Activated T-helper 2 cell treated with anti-CD3 and anti-CD28 coated beads, Interferon-gamma antibody, Interleukin-2, Interleukin-4, amounts not matched to agents 10 μg/mL and 5 μg/mL and 100 μg/mL, durations not matched to agents 14 hours and 24 hours and 36 hours (primary cell): Measurements from ENCODE around the gene MMP27. TPM values are rescaled to one million over a fixed set of nuclear protein-coding genes. Genes with fewer than 3 reads are reported as not detected.

Experiments used
- DNase-seq: peaks from one replicate; pipeline ENCODE4 v3.0.0; 2021; ENCODE audit warnings: low spot score
- H3K27ac Mint-ChIP-seq: one replicate; pipeline ENCODE4 v1.8.0; 2021; ENCODE audit warnings: mixed read lengths
- H3K27me3 Mint-ChIP-seq: one replicate; pipeline ENCODE4 v1.8.0; 2021; ENCODE audit warnings: low read depth, mixed read lengths
- H3K36me3 Mint-ChIP-seq: one replicate; pipeline ENCODE4 v1.8.0; 2021; ENCODE audit warnings: low read depth, mixed read lengths
- H3K4me1 Mint-ChIP-seq: one replicate; pipeline ENCODE4 v1.8.0; 2021; ENCODE audit warnings: low read depth, mixed read lengths
- H3K4me3 Mint-ChIP-seq: one replicate; pipeline ENCODE4 v1.8.0; 2021; ENCODE audit warnings: low read depth, mild to moderate bottlenecking, moderate library complexity, mixed read lengths
- H3K9me3 Mint-ChIP-seq: one replicate; pipeline ENCODE4 v1.8.0; 2021; ENCODE audit warnings: mixed read lengths
- intact Hi-C: fragments of 100-400 bp; cut with micrococcal nuclease; formaldehyde crosslinking; loops from one replicate; pipeline ENCODE4 v1.15.1; 2023
- total RNA-seq: library from RNA; stranded (reverse); gene quantifications from 2 replicates; pipeline ENCODE4 v1.2.3, GENCODE V29; 2022

Gene MMP27
- total RNA-seq, 1 donor from 2014 or later, result not detected

- Mint-ChIP-seq H3K9me3 (no peaks in the 10 kb centered on the region), H3K4me3 (no peak overlapping the region), H3K4me1 (no peaks in the 10 kb centered on the region), H3K27me3 (peaks cover 17% of the 10 kb centered on the region), H3K36me3 (no peaks in the 10 kb centered on the region), H3K27ac (no peak overlapping the region)
- no peak for DNase-seq
- intact Hi-C loops, result no loop called here
Observed at GRCh38 chr11:102680945-102681344, 24.6 kb downstream of the MMP27 start.

DNA sequence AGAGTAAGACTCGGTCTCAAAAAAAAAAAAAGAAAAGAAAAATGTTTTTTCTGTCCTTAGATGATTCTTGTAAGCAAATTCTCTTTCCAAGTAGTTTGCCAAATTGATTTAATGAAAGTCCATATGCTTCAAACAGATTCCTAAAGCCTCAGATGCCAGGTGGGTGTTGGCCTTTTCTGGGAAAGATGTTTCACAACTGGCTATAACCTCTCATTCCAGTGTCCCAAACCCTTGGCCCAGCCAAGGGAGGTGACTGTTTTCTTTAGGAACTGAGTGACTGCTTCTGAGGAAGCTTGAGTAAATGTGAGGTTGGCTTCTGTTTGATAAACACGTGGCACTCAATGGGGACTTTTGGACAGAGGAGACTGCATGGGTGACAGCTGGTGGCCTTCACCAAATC is 27.5 kb downstream of the MMP27 start:
- Mint-ChIP-seq H3K27me3 (peaks cover 13% of the 10 kb centered on the region), H3K27ac (no peak overlapping the region), H3K4me3 (no peak overlapping the region)

DNA sequence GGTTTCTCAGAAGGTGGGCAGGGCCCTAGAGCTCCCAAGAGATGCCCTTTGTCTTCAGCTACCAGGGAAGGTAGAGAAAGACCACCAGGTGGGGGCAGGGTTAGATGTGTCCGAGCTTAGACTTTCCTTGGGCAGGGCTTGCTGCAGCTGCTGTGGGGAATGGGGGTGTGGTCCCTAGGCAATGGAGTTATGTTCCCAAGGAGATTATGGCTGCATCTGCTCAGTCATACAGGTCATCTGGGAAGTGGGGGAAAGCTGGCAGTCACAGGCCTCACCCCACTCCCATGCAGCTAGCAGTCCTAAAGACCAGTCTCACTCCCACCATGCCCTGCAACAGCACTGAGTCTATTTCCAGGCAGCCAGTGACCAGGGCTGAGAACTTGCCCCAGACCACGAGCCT is 29.5 kb downstream of the MMP27 start:
- no peak for DNase-seq
- H3K27me3 Mint-ChIP-seq, result peaks cover 6% of the 10 kb centered on the region
- no peaks in the 10 kb centered on the region for H3K4me1 Mint-ChIP-seq
- no peak overlapping the region for H3K27ac Mint-ChIP-seq
- no peak overlapping the region for H3K4me3 Mint-ChIP-seq
- intact Hi-C loops, result no loop called here
- H3K9me3 Mint-ChIP-seq, result no peaks in the 10 kb centered on the region
- no peaks in the 10 kb centered on the region for H3K36me3 Mint-ChIP-seq

More for the DNA sequence above, 27.5 kb downstream of the MMP27 start:
- no peaks in the 10 kb centered on the region for H3K9me3 Mint-ChIP-seq
- intact Hi-C loops, result no loop called here
- no peaks in the 10 kb centered on the region for H3K36me3 Mint-ChIP-seq
- no peak for DNase-seq
- no peaks in the 10 kb centered on the region for H3K4me1 Mint-ChIP-seq

GRCh38 chr11:102669664-102670063 is 35.9 kb downstream of the MMP27 start:
- Mint-ChIP-seq H3K27me3 (peaks cover 8% of the 10 kb centered on the region), H3K4me3 (no peak overlapping the region), H3K4me1 (no peaks in the 10 kb centered on the region), H3K9me3 (no peaks in the 10 kb centered on the region), H3K36me3 (no peaks in the 10 kb centered on the region), H3K27ac (no peak overlapping the region)
- intact Hi-C loops, result loop anchor here (10.0 kb wide), 1 partner anchor 385 kb away; no protein-coding TSS in a partner anchor
- DNase-seq, result no peak

DNA sequence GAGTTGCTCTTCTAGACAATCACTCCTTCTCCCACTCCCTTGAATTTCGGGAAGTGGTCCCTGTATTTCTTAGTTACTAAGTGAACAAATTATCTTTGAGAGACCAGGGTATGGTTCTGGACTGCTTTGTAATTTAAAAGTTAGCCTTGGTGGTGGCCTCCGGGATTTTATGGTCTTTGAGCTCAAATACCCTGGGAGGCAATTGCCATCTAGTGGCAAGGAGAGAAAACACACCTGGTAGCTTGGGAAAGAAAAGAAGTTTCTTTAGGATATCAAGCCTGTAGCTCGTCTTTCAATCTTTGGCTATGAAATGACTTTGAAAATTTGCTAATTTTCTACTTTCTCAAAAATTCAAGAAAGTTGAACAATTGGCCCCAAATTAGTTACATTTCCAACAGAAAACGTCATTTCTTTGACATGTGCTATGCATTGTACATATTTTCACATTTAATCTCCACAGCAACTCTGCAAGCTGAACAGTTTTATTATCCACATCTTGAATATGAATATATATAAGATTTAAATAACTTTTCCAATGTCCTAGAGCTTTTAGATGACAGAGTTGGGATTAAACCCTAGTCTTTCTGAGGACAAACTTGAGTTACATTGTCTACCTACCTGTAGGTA is 39.1 kb downstream of the MMP27 start:
- Mint-ChIP-seq H3K4me1 (no peaks in the 10 kb centered on the region), H3K36me3 (no peaks in the 10 kb centered on the region), H3K9me3 (no peaks in the 10 kb centered on the region), H3K27ac (no peak overlapping the region), H3K27me3 (peaks cover 8% of the 10 kb centered on the region), H3K4me3 (no peak overlapping the region)
- intact Hi-C loops, result loop anchor here (1.0 to 10.0 kb wide), 2 partner anchors 325 to 382 kb away; no protein-coding TSS in a partner anchor
- no peak for DNase-seq

GRCh38 chr11:102664001-102664752 is 41.4 kb downstream of the MMP27 start:
- DNase-seq, result no peak
- Mint-ChIP-seq H3K4me1 (no peaks in the 10 kb centered on the region), H3K4me3 (no peak overlapping the region), H3K36me3 (no peaks in the 10 kb centered on the region), H3K9me3 (no peaks in the 10 kb centered on the region), H3K27ac (no peak overlapping the region), H3K27me3 (peaks cover 4% of the 10 kb centered on the region)
- intact Hi-C loops, result loop anchor here (10.0 kb wide), 1 partner anchor 379 kb away; no protein-coding TSS in a partner anchor

DNA sequence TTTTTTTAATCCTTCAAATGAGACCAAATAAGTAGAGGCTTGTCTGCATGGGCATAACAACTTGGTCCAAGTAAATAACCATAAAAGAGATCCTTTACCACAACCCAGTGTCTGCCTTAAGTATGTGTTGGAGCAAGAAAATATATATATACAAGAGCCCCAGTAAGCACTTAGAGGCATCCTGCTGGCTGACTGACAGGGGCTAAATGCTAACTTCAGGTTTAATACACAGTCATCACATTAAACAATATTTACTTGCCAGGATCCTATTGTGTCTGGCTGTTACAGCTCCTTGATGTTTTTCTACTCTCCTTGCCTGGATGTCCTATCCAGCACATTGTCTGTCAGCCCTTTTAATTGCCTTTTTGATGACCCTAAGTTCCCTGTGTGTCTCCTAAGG is 43.0 kb downstream of the MMP27 start:
- no peak overlapping the region for H3K4me3 Mint-ChIP-seq
- H3K36me3 Mint-ChIP-seq, result no peaks in the 10 kb centered on the region
- intact Hi-C loops, result loop anchor here (10.0 kb wide), 1 partner anchor 378 kb away; no protein-coding TSS in a partner anchor
- no peak for DNase-seq
- H3K4me1 Mint-ChIP-seq, result no peaks in the 10 kb centered on the region
- H3K27me3 Mint-ChIP-seq, result peaks cover 5% of the 10 kb centered on the region
- H3K27ac Mint-ChIP-seq, result no peak overlapping the region
- no peaks in the 10 kb centered on the region for H3K9me3 Mint-ChIP-seq

DNA sequence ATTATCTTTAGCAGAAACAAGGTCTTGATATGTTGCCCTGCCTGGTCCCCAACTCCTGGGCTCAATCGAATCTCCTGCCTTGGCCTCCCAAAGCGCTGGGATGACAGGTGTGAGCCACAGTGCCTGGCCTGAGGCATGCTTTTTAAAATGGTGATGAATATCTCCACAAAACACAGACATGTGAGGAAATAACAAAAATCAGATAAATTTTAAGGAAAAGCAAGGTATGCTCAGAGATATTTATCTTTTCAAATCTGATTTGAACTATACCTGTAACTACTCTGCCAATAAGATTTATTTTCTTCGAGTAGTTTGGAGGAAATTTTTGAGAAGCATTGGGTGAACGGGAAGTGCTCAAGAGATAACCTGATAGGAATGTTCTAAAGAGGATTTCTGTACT is 44.5 kb downstream of the MMP27 start:
- no peaks in the 10 kb centered on the region for H3K36me3 Mint-ChIP-seq
- no peak overlapping the region for H3K4me3 Mint-ChIP-seq
- H3K9me3 Mint-ChIP-seq, result no peaks in the 10 kb centered on the region
- peaks cover 14% of the 10 kb centered on the region for H3K27me3 Mint-ChIP-seq
- no peak for DNase-seq
- H3K4me1 Mint-ChIP-seq, result no peaks in the 10 kb centered on the region
- H3K27ac Mint-ChIP-seq, result no peak overlapping the region
- intact Hi-C loops, result loop anchor here (10.0 kb wide), 1 partner anchor 376 kb away; no protein-coding TSS in a partner anchor

DNA sequence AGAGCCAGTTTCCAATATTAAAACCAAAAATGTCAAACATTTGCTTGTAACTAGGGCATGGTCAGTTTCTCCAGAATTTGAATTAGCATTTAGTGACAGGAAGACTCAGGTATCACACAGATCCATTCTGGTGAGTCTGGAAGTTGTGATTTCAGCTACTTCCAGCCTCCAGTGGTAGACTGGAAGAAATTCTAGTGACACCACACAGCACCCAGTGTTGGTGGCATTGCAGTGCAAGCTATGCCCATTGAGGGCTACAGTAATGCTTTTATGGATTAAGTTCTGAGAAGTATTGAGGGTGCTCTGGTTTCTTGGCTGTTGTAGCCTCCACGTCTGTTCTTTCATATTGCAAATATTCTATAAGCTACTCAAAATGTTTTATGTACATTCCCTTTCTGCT is 49.0 kb downstream of the MMP27 start:
- Mint-ChIP-seq H3K4me1 (no peaks in the 10 kb centered on the region), H3K27ac (no peak overlapping the region), H3K4me3 (no peak overlapping the region), H3K9me3 (peaks cover 4% of the 10 kb centered on the region), H3K27me3 (peaks cover 20% of the 10 kb centered on the region), H3K36me3 (no peaks in the 10 kb centered on the region)
- intact Hi-C loops, result no loop called here
- no peak for DNase-seq

DNA sequence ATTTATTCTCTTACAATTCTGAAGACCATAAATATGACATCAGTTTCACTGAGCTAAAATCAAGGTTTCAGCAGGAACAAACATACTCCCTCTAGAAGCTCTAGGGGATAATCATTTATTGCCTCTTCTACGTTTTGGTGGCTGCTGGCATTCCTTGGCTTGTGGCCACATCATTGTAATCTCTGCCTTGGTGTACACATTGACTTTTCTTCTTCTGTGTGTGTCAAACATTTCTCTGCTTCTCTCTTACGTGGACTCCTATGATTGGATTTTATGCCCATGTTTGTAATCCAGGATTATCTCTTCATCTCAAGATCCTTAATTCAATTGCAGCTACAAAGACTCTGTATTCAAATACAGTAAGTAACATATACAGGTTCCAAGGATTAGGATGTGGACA is 50.0 kb downstream of the MMP27 start:
- H3K36me3 Mint-ChIP-seq, result no peaks in the 10 kb centered on the region

GRCh38 chr11:102654761-102655160 is 50.8 kb downstream of the MMP27 start:
- no peak overlapping the region for H3K27ac Mint-ChIP-seq
- intact Hi-C loops, result no loop called here
- no peak for DNase-seq
- H3K4me3 Mint-ChIP-seq, result no peak overlapping the region
- no peaks in the 10 kb centered on the region for H3K36me3 Mint-ChIP-seq
- H3K9me3 Mint-ChIP-seq, result peaks cover 4% of the 10 kb centered on the region
- no peaks in the 10 kb centered on the region for H3K4me1 Mint-ChIP-seq
- H3K27me3 Mint-ChIP-seq, result peaks cover 20% of the 10 kb centered on the region

More for the DNA sequence above, 50.0 kb downstream of the MMP27 start:
- Mint-ChIP-seq H3K9me3 (peaks cover 4% of the 10 kb centered on the region), H3K4me1 (no peaks in the 10 kb centered on the region), H3K27ac (no peak overlapping the region), H3K27me3 (peaks cover 20% of the 10 kb centered on the region), H3K4me3 (no peak overlapping the region)
- no peak for DNase-seq
- intact Hi-C loops, result no loop called here

- H3K9me3 Mint-ChIP-seq, result peaks cover 4% of the 10 kb centered on the region
- H3K27me3 Mint-ChIP-seq, result peaks cover 17% of the 10 kb centered on the region
- intact Hi-C loops, result no loop called here
- no peaks in the 10 kb centered on the region for H3K36me3 Mint-ChIP-seq
- no peak overlapping the region for H3K27ac Mint-ChIP-seq
- no peaks in the 10 kb centered on the region for H3K4me1 Mint-ChIP-seq
- DNase-seq, result no peak
- H3K4me3 Mint-ChIP-seq, result no peak overlapping the region
Observed at GRCh38 chr11:102653744-102654291, 51.8 kb downstream of the MMP27 start.

DNA sequence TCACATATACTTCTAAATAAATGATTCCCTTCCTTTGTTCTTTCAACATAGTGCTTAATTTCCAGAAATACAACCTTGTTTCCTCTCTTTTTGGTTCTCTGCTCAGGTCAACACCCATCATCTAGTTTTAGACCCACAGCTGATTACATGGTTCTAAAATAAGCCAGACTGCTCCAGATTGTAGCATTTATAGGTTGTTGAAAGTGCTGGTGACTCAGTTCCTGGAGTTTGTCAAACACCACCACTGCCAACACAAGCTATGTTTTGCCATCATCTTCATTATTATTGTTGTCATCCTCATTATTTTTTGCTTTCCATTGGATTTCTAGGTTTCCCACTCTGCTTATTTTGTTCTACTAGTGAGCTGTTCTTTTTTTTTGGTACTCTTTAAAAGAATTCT is 58.1 kb downstream of the MMP27 start:
- H3K9me3 Mint-ChIP-seq, result no peaks in the 10 kb centered on the region

More for the DNA sequence above, 58.1 kb downstream of the MMP27 start:
- no peaks in the 10 kb centered on the region for H3K36me3 Mint-ChIP-seq
- peaks cover 7% of the 10 kb centered on the region for H3K27me3 Mint-ChIP-seq
- DNase-seq, result no peak
- H3K4me3 Mint-ChIP-seq, result no peak overlapping the region
- H3K27ac Mint-ChIP-seq, result no peak overlapping the region
- intact Hi-C loops, result no loop called here
- no peaks in the 10 kb centered on the region for H3K4me1 Mint-ChIP-seq
